Measurements from ENCODE around the gene JPH3.

JPH3 gene

DNA sequence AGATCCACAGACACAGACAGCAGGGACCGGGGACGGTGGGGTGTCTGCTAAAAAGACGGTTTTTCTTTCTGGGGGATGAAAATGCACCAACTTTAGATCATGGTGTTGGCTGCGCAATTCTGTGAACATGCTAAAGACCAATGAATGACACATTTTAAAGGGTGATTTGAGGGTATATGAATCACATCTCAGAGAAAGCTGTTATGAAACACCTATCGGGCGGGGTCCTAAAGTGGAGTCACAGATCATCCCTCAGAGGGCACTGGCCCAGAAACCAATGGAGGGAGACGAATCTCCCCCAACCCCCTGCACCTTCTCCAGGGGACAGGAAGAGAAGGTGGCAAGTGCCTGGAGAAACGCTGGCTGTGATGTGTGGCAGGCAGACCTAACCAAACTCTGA, 137.5 kb downstream of the JPH3 start:
- no peaks in the 10 kb centered on the region for H3K9me3 ChIP-seq (ENCODE audit: control insufficient read depth, low read length)
- H3K27me3 ChIP-seq (replicated peaks; ENCODE audit: control insufficient read depth, insufficient read depth, low read length) = no peaks in the 10 kb centered on the region
- no peak for DNase-seq (ENCODE audit: low read depth)
- H3K9ac ChIP-seq (ENCODE audit: low read length) = no peak overlapping the region
- H3K36me3 ChIP-seq (ENCODE audit: control insufficient read depth, insufficient read depth, low read length, severe bottlenecking) = peaks cover 21% of the 10 kb centered on the region
- no peak overlapping the region for H3K4me3 ChIP-seq (ENCODE audit: low read length)
- no peaks in the 10 kb centered on the region for H3K4me1 ChIP-seq (ENCODE audit: control insufficient read depth, insufficient read depth, low read length)

DNA sequence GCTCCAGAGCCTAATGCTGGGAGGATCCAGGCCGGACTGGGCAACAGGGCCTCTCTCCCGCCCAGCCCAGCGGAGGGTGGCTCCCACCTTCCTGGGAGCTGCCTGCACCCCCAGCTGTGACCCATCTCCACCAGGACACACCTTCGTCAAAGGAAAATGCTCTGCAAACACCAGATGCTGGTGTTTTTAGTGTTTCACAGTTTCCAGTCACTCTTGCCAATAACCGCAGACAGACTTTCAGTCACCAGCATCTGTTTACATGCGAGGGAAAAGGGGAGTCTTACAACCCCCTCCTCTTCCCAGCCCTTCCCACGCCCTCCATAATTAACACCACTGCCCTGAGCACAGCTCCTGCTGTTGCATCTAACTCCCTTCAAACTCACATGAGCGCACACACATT, 138.1 kb downstream of the JPH3 start:
- DNase-seq (ENCODE audit: low read depth) = no peak
- Histone ChIP-seq H3K9ac (ENCODE audit: low read length) (no peak overlapping the region), H3K4me3 (ENCODE audit: low read length) (no peak overlapping the region), H3K4me1 (ENCODE audit: control insufficient read depth, insufficient read depth, low read length) (no peaks in the 10 kb centered on the region), H3K27me3 (replicated peaks; ENCODE audit: control insufficient read depth, insufficient read depth, low read length) (no peaks in the 10 kb centered on the region), H3K9me3 (ENCODE audit: control insufficient read depth, low read length) (no peaks in the 10 kb centered on the region), H3K36me3 (ENCODE audit: control insufficient read depth, insufficient read depth, low read length, severe bottlenecking) (peaks cover 21% of the 10 kb centered on the region)

DNA sequence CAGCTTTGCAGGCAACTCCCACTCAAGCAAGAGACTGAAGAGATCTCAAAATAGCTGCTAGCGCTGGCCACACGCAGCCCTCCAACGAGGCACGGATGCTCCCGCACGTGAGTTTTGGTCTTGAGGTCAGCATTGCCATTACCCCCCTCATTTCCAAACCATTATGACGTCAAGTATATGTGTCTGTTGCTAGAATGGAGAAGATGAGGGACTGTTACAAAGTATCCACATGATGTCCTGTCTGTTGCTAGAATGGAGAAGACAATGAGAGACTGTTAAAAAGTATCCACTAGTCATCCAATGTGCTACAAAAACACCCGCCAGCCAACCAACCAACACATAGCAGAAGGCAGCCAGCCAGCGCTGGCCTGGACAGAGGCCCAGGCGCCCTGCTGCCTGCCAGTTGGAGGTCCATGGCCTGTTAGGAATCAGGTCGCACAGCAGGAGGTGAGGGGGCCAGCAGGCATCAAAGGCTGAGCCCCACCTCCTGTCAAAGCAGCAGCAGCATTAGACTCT, 138.7 kb downstream of the JPH3 start:
- Histone ChIP-seq H3K4me1 (ENCODE audit: control insufficient read depth, insufficient read depth, low read length) (no peaks in the 10 kb centered on the region), H3K27me3 (replicated peaks; ENCODE audit: control insufficient read depth, insufficient read depth, low read length) (no peaks in the 10 kb centered on the region), H3K9me3 (ENCODE audit: control insufficient read depth, low read length) (no peaks in the 10 kb centered on the region), H3K9ac (ENCODE audit: low read length) (no peak overlapping the region), H3K4me3 (ENCODE audit: low read length) (no peak overlapping the region), H3K36me3 (ENCODE audit: control insufficient read depth, insufficient read depth, low read length, severe bottlenecking) (peaks cover 21% of the 10 kb centered on the region)
- no peak for DNase-seq (ENCODE audit: low read depth)

DNA sequence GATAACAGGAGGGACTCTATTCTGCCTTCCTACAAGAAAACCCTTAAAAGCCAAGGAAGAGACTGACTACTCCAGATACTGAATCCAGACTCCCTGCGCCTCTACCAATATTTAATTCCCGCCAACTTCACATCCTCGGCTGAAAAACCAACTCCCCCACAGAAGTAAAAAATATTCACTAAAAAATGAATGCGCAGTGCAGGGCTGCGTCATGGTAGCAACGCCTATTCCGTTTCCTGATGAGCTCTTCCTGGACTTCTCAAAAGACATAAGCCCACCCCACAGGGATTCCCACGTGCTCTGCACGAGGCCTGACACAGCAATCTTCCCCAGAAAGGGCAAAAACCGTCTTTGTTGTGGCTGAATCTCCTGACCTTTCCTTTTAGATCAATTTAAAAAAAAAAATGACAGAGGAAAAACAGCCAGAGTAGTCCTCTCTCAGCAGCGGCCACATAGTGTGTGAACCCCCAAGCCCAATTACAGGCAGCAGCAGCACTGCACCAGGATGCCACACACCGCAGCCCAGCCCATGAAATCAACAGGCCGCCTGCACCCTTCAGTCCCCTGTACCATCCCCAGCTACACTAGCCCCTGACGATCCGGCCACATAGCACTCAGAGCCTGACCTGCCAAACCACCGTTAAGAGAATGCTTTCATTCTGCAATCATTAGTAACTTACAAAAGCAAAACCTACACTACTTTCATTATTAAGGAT, 139.6 kb downstream of the JPH3 start:
- Histone ChIP-seq H3K27me3 (replicated peaks; ENCODE audit: control insufficient read depth, insufficient read depth, low read length) (no peaks in the 10 kb centered on the region), H3K4me1 (ENCODE audit: control insufficient read depth, insufficient read depth, low read length) (no peaks in the 10 kb centered on the region), H3K9me3 (ENCODE audit: control insufficient read depth, low read length) (no peaks in the 10 kb centered on the region), H3K4me3 (ENCODE audit: low read length) (no peak overlapping the region), H3K36me3 (ENCODE audit: control insufficient read depth, insufficient read depth, low read length, severe bottlenecking) (peaks cover 21% of the 10 kb centered on the region), H3K9ac (ENCODE audit: low read length) (no peak overlapping the region)
- DNase-seq (ENCODE audit: low read depth) = no peak

DNA sequence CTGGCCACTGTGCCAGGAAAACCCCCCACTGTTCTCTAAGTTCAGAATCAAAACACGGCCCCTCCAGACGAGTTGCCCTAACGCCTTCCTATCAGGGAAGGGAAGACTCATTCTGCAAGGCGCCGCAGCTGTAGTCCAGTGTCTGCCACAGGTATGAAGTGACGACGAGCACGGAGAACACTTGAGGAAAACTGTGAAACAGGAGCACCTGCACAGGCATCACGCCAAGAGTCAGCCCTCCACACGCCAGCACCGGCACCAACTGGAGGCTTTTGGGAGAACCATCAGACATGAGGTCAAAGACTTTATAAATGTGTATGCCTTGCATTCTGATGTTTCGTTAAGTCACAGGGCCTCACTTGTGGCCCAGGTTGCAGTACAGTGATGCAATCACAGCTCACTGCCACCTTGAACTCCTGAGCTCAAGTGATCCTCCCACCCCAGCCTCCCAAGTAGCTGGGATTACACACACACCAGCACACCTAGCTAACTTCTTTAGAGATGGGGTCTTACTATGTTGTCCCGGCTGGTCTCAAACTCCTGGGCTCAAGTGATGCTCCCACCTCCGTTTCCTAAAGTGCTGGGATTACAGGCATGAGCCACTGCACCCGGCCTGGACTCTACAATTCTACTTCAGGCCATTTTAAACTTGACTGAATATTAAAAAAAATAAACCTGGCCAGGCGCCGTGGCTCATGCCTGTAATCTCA, 140.6 kb downstream of the JPH3 start:
- no peaks in the 10 kb centered on the region for H3K27me3 ChIP-seq (replicated peaks; ENCODE audit: control insufficient read depth, insufficient read depth, low read length)
- no peak overlapping the region for H3K9ac ChIP-seq (ENCODE audit: low read length)
- H3K4me3 ChIP-seq (ENCODE audit: low read length) = no peak overlapping the region
- H3K4me1 ChIP-seq (ENCODE audit: control insufficient read depth, insufficient read depth, low read length) = no peaks in the 10 kb centered on the region
- DNase-seq (ENCODE audit: low read depth) = no peak
- peaks cover 32% of the 10 kb centered on the region for H3K36me3 ChIP-seq (ENCODE audit: control insufficient read depth, insufficient read depth, low read length, severe bottlenecking)
- H3K9me3 ChIP-seq (ENCODE audit: control insufficient read depth, low read length) = no peaks in the 10 kb centered on the region

DNA sequence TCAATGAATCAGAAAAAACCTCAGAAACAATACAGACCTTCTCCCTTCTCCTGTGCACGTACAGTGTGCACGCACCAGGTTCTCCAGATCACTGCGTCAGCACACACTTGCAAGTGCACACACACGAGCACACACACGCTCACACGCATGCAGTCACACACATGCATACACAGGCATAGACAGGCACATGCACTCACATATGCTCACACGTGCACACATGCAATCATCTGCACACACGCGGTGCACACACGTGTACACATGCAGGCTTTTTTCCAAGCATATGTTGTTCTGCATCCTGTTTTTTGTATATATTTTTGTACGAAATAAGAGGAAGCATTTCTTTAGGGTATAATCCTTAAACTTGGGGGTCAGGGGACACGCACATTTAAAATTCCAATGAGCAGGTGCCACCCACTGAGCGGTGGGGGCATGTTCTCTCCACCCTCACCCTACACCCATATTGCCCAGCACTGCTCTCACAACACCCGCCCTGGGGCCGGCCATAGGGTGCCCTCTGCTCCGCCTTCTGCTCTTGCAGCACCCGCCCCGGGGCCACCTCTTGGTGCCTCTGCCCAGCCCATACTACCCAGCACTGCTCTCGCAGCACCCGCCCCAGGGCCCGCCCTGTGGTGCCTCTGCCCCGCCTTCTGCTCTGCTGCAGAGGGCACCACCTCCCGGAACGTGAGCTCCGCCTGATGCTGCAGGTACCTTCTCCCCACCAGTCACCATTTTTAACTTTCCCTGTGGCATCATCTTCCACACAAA, 142.6 kb downstream of the JPH3 start:
- DNase-seq (ENCODE audit: low read depth) = no peak
- H3K4me3 ChIP-seq (ENCODE audit: low read length) = no peak overlapping the region

DNA sequence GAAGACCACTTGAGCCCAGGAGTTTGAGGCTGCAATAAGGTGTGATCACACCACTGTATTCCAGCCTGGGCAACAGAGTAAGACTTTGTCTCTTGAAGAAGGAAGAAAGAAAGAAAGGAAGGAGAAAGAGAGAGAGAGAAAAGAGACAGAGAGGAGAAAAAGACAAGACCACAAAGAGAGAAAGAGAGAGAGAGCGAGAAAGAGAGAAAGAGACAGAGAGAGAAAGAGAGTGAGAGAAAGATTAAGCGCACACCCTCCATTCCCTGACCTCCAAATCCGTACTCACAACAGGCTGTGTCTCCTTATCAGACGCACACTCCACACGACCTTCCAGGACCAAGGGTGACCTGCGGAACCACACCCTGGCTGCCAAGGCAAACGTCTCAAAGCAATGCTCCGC, 143.9 kb downstream of the JPH3 start:
- no peaks in the 10 kb centered on the region for H3K9me3 ChIP-seq (ENCODE audit: control insufficient read depth, low read length)
- no peak for DNase-seq (ENCODE audit: low read depth)
- no peaks in the 10 kb centered on the region for H3K4me1 ChIP-seq (ENCODE audit: control insufficient read depth, insufficient read depth, low read length)
- H3K36me3 ChIP-seq (ENCODE audit: control insufficient read depth, insufficient read depth, low read length, severe bottlenecking) = peaks cover 54% of the 10 kb centered on the region
- no peak overlapping the region for H3K9ac ChIP-seq (ENCODE audit: low read length)
- H3K4me3 ChIP-seq (ENCODE audit: low read length) = no peak overlapping the region
- H3K27me3 ChIP-seq (replicated peaks; ENCODE audit: control insufficient read depth, insufficient read depth, low read length) = no peaks in the 10 kb centered on the region

More for the DNA sequence above, 142.6 kb downstream of the JPH3 start:
- no peaks in the 10 kb centered on the region for H3K4me1 ChIP-seq (ENCODE audit: control insufficient read depth, insufficient read depth, low read length)
- H3K27me3 ChIP-seq (replicated peaks; ENCODE audit: control insufficient read depth, insufficient read depth, low read length) = no peaks in the 10 kb centered on the region
- H3K9ac ChIP-seq (ENCODE audit: low read length) = no peak overlapping the region
- peaks cover 49% of the 10 kb centered on the region for H3K36me3 ChIP-seq (ENCODE audit: control insufficient read depth, insufficient read depth, low read length, severe bottlenecking)
- H3K9me3 ChIP-seq (ENCODE audit: control insufficient read depth, low read length) = no peaks in the 10 kb centered on the region

Data from adipocyte (in vitro differentiated cells).